NT2/D1 (cell line): Measurements from ENCODE around the gene DEDD.

Experiments
- SUZ12 ChIP-seq: IDR thresholded peaks from 2 replicates; pipeline ENCODE4 v1.6.1; 2011; ENCODE audit not compliant: insufficient read length, insufficient read depth; ENCODE audit errors: extremely low read depth
- YY1 ChIP-seq: IDR thresholded peaks from 2 replicates; pipeline ENCODE4 v1.6.1; 2011; ENCODE audit not compliant: insufficient read length, insufficient read depth
- ZNF274 ChIP-seq: IDR thresholded peaks from 2 replicates; pipeline ENCODE4 v1.6.1; 2011; ENCODE audit warnings: mild to moderate bottlenecking, low read depth, low read length

- no peak for TF ChIP-seq YY1
- no peak for TF ChIP-seq ZNF274
- no peak for TF ChIP-seq SUZ12
These were observed 8.4 kb upstream of the DEDD start for GRCh38 chr1:161140755-161141400.
